DOHH2 (cell line): ENCODE measurements around the gene NAGPA.

Experiments
- H3F3A ChIP-seq: fragments of 200-600 bp; sonication (generic), shearing (Covaris generic); 2 replicates; pipeline ENCODE4 v1.6.0; 2016; ENCODE audit warnings: antibody characterized with exemption, mild to moderate bottlenecking; ENCODE audit not compliant: control insufficient read depth, insufficient read depth
- H3K27ac ChIP-seq: fragments of 200-600 bp; sonication (generic); 2 replicates; pipeline ENCODE4 v1.5.1; 2014; ENCODE audit warnings: low read depth, mild to moderate bottlenecking, low read length, moderate library complexity
- H3K27me3 ChIP-seq: fragments of 200-600 bp; sonication (generic); 2 replicates; pipeline ENCODE4 v1.6.1; 2014; ENCODE audit warnings: mild to moderate bottlenecking, low read length, mixed read lengths; ENCODE audit not compliant: control insufficient read depth
- H3K36me3 ChIP-seq: fragments of 200-600 bp; sonication (generic); 2 replicates; pipeline ENCODE4 v1.6.1; 2014; ENCODE audit warnings: mild to moderate bottlenecking, low read length, moderate library complexity, mixed read lengths; ENCODE audit not compliant: control insufficient read depth
- H3K4me1 ChIP-seq: fragments of 200-600 bp; sonication (generic); 2 replicates; pipeline ENCODE4 v1.6.1; 2014; ENCODE audit warnings: mild to moderate bottlenecking, low read length, mixed read lengths; ENCODE audit not compliant: control insufficient read depth
- H3K4me2 ChIP-seq: fragments of 200-600 bp; sonication (generic); 2 replicates; pipeline ENCODE4 v1.6.0; 2014; ENCODE audit warnings: mild to moderate bottlenecking, low read length, moderate library complexity
- H3K4me3 ChIP-seq: fragments of 200-600 bp; sonication (generic); 2 replicates; pipeline ENCODE4 v1.5.1; 2014; ENCODE audit warnings: mild to moderate bottlenecking, low read length, mixed read lengths
- H3K79me2 ChIP-seq: fragments of 200-600 bp; sonication (generic); 2 replicates; pipeline ENCODE4 v1.6.1; 2014; ENCODE audit warnings: mild to moderate bottlenecking, low read length, mixed read lengths; ENCODE audit not compliant: control insufficient read depth
- H3K9me2 ChIP-seq: fragments of 200-600 bp; sonication (generic); replicated peaks from 2 replicates; pipeline ENCODE4 v1.6.1; 2014; ENCODE audit warnings: mild to moderate bottlenecking, low read length, mixed read lengths; ENCODE audit not compliant: control insufficient read depth
- H3K9me3 ChIP-seq: fragments of 200-600 bp; sonication (generic); 2 replicates; pipeline ENCODE4 v1.6.1; 2014; ENCODE audit warnings: antibody characterized with exemption, low read length, mixed read lengths; ENCODE audit not compliant: control insufficient read depth, insufficient read depth
- H4K20me1 ChIP-seq: fragments of 200-600 bp; sonication (generic); 2 replicates; pipeline ENCODE4 v1.6.0; 2014; ENCODE audit warnings: low read depth, mild to moderate bottlenecking, antibody characterized with exemption, low read length, moderate library complexity; ENCODE audit not compliant: control insufficient read depth, insufficient read depth
- EZH2phosphoT487 ChIP-seq: fragments of 200-600 bp; sonication (generic); IDR thresholded peaks from 2 replicates; pipeline ENCODE4 v1.6.1; 2017; ENCODE audit warnings: borderline replicate concordance, mild to moderate bottlenecking, antibody characterized with exemption, low read length, moderate library complexity, mixed read lengths
- TF ChIP-seq, protein P1 (sequence below): fragments of 200-600 bp; sonication (generic); IDR thresholded peaks from one replicate; pipeline ENCODE4 v1.5.1; 2014; ENCODE audit warnings: antibody characterized with exemption, mild to moderate bottlenecking, low read depth, low read length; ENCODE audit not compliant: poor library complexity, severe bottlenecking

Gene NAGPA

DNA sequence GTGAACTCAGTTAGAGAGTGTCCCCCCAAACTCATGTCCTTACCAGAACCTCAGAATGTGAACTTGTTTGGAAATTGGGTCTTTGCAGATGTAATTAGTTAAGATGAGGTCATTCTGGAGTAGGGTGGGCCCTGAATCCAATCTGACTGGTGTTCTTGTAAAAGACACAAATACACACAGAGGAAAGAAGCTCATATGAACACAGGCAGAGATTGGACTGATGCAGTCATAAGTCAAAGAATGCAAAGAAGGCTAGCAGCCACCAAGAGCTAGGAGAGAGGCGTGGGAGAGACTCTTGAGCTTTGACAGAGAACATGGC, 2.1 kb upstream of the NAGPA start:
- Histone ChIP-seq H3K4me1 (peaks cover 33% of the 10 kb centered on the region), H4K20me1 (no peaks in the 10 kb centered on the region), H3K4me3 (no peak overlapping the region), H3K9me2 (no peaks in the 10 kb centered on the region), H3K79me2 (peaks cover 8% of the 10 kb centered on the region), H3K4me2 (0 out of 2 replicates have a peak overlapping the region, but pooled peaks have one; percentile 46), H3F3A (no peaks in the 10 kb centered on the region), H3K36me3 (no peaks in the 10 kb centered on the region), H3K27ac (no peak overlapping the region), H3K9me3 (no peaks in the 10 kb centered on the region), H3K27me3 (no peaks in the 10 kb centered on the region; the same call in 1 of the 2 replicates)
- TF ChIP-seq, protein P1, sequence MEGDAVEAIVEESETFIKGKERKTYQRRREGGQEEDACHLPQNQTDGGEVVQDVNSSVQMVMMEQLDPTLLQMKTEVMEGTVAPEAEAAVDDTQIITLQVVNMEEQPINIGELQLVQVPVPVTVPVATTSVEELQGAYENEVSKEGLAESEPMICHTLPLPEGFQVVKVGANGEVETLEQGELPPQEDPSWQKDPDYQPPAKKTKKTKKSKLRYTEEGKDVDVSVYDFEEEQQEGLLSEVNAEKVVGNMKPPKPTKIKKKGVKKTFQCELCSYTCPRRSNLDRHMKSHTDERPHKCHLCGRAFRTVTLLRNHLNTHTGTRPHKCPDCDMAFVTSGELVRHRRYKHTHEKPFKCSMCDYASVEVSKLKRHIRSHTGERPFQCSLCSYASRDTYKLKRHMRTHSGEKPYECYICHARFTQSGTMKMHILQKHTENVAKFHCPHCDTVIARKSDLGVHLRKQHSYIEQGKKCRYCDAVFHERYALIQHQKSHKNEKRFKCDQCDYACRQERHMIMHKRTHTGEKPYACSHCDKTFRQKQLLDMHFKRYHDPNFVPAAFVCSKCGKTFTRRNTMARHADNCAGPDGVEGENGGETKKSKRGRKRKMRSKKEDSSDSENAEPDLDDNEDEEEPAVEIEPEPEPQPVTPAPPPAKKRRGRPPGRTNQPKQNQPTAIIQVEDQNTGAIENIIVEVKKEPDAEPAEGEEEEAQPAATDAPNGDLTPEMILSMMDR = no peak
- no peak for TF ChIP-seq EZH2phosphoT487

DNA sequence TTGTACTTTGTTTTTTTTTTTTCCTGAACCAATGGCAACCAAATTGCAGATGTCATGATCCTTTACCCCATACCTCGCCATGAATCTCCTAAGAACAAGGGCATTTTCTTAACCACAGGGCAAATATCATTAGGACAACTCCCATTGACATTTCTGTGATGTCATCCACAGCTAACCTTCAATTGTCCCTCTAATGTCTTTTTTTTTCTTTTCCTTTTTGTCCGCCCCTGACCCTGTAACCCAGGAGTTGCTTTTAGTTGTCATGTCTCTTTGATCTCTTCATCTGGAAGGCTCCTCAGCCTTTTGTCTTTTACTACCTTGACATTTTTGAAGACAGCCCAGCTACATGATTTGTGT, 410 bp upstream of the NAGPA start:
- peak overlapping the region; percentile 84 for H3K4me2 ChIP-seq
- no peaks in the 10 kb centered on the region for H4K20me1 ChIP-seq
- H3K79me2 ChIP-seq = peaks cover 8% of the 10 kb centered on the region
- H3K9me3 ChIP-seq = no peaks in the 10 kb centered on the region
- peaks cover 33% of the 10 kb centered on the region for H3K4me1 ChIP-seq
- H3K36me3 ChIP-seq = no peaks in the 10 kb centered on the region
- TF ChIP-seq, protein P1 = no peak
- no peak for TF ChIP-seq EZH2phosphoT487
- no peaks in the 10 kb centered on the region for H3K9me2 ChIP-seq
- no peaks in the 10 kb centered on the region for H3K27me3 ChIP-seq
- no peaks in the 10 kb centered on the region for H3F3A ChIP-seq
- no peak overlapping the region for H3K27ac ChIP-seq
- H3K4me3 ChIP-seq = peak overlapping the region; percentile 82

DNA sequence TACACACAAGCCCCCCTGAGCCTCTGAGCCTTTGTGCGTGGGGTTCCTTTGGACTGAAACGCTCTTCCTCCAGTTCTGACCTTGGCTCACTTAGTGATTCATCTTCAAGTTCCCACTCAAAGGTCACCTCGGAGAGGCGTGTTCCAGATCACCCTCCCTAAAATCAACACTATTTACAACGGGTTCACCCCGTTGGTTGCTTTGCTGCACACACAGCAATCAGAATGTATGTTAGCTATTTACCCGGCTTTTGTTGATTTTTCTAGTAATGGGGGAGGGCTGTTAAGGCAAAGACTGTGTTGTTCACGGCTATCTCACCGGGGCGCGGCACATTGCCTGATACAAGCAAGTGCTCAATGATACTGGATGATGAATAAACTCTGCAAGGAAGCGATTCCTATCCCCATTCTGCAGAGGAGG, 977 bp downstream of the NAGPA start:
- Histone ChIP-seq H3K27ac (no peak overlapping the region), H3K79me2 (peaks cover 8% of the 10 kb centered on the region), H4K20me1 (no peaks in the 10 kb centered on the region), H3F3A (no peaks in the 10 kb centered on the region), H3K4me3 (peak overlapping the region; percentile 82), H3K36me3 (no peaks in the 10 kb centered on the region), H3K4me1 (peaks cover 33% of the 10 kb centered on the region), H3K4me2 (peak overlapping the region; percentile 84), H3K27me3 (no peaks in the 10 kb centered on the region), H3K9me3 (no peaks in the 10 kb centered on the region), H3K9me2 (no peaks in the 10 kb centered on the region)
- no peak for TF ChIP-seq EZH2phosphoT487
- TF ChIP-seq, protein P1 = no peak

DNA sequence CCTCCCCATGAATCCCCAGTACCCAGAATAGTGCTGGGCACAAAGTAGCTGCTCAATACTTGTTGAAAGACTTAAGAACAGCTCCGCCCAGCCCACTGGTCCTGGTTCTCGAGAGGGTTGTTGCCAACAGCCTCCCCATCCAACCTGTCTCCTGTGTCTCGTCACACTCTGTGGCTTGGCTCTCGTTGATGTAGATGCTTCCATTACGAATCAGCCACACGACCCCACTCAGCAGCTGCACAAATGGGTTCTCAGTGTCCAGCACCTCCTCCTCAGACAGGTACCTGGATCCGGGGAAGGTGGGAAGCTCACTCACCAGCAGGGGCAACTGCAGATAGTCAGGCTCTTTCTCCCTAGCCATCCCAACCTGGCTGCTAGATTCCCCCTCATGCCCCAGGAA, 2.1 kb downstream of the NAGPA start:
- H3K36me3 ChIP-seq = no peaks in the 10 kb centered on the region
- H4K20me1 ChIP-seq = no peaks in the 10 kb centered on the region
- no peak overlapping the region for H3K4me2 ChIP-seq
- no peak overlapping the region for H3K4me3 ChIP-seq
- no peaks in the 10 kb centered on the region for H3K9me3 ChIP-seq
- H3F3A ChIP-seq = no peaks in the 10 kb centered on the region
- peaks cover 26% of the 10 kb centered on the region for H3K4me1 ChIP-seq
- no peaks in the 10 kb centered on the region for H3K9me2 ChIP-seq
- no peaks in the 10 kb centered on the region for H3K27me3 ChIP-seq
- no peak overlapping the region for H3K27ac ChIP-seq
- peaks cover 8% of the 10 kb centered on the region for H3K79me2 ChIP-seq
- TF ChIP-seq, protein P1 = no peak
- no peak for TF ChIP-seq EZH2phosphoT487
